WI38 (cell line): ENCODE measurements around the gene FAM209B.
"Not testable (repeated sequence)": the region's sequence is repeated elsewhere in the genome, so short reads cannot be mapped to it uniquely, and the experiment has no call there.

ENCODE experiments used
- H3K4me3 ChIP-seq: 2 replicates; pipeline ENCODE4 v1.5.1; 2011; ENCODE audit warnings: low read depth, mild to moderate bottlenecking, control low read depth, low read length
- TF ChIP-seq, protein P1 (sequence below): IDR thresholded peaks from 2 replicates; pipeline ENCODE4 v1.5.1; 2012; ENCODE audit warnings: low read depth, mild to moderate bottlenecking, control low read depth, low read length

Gene FAM209B

DNA sequence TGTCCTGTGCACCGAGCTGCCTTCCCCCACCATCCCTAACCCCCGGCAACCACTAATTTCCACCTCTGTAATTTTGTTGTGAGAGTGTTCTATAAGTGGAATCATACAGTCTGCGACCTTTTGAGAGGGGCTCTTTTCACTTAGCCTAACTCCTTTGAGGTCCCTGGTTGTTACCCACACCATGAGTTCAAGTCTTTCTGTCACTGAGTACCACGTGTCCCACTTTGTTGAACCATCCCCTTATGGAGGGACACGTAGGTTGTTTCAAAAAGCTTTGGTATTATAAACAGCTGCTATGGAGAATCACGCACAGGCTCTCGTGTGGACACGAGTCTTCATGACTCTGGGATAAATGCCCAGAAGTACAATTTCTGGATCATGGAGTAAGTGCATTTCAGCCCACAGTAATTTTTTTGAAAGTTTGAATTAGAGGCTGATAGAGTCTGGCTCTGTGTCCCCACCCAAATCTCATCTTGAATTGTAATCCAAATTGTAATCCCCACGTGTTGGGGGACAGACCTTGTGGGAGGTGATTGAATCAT lies 9.5 kb downstream of the FAM209B start:
- TF ChIP-seq, protein P1, sequence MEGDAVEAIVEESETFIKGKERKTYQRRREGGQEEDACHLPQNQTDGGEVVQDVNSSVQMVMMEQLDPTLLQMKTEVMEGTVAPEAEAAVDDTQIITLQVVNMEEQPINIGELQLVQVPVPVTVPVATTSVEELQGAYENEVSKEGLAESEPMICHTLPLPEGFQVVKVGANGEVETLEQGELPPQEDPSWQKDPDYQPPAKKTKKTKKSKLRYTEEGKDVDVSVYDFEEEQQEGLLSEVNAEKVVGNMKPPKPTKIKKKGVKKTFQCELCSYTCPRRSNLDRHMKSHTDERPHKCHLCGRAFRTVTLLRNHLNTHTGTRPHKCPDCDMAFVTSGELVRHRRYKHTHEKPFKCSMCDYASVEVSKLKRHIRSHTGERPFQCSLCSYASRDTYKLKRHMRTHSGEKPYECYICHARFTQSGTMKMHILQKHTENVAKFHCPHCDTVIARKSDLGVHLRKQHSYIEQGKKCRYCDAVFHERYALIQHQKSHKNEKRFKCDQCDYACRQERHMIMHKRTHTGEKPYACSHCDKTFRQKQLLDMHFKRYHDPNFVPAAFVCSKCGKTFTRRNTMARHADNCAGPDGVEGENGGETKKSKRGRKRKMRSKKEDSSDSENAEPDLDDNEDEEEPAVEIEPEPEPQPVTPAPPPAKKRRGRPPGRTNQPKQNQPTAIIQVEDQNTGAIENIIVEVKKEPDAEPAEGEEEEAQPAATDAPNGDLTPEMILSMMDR = no peak
- no peak overlapping the region for H3K4me3 ChIP-seq

GRCh38 chr20:56551571-56551970 lies 18.5 kb downstream of the FAM209B start:
- TF ChIP-seq, protein P1 = no peak
- no peak overlapping the region for H3K4me3 ChIP-seq

GRCh38 chr20:56552911-56553629 lies 20.0 kb downstream of the FAM209B start:
- TF ChIP-seq, protein P1 = no peak
- no peak overlapping the region for H3K4me3 ChIP-seq

- TF ChIP-seq, protein P1 = no peak
- H3K4me3 ChIP-seq = no peak overlapping the region
Measured at GRCh38 chr20:56554869-56555268, 21.8 kb downstream of the FAM209B start.

DNA sequence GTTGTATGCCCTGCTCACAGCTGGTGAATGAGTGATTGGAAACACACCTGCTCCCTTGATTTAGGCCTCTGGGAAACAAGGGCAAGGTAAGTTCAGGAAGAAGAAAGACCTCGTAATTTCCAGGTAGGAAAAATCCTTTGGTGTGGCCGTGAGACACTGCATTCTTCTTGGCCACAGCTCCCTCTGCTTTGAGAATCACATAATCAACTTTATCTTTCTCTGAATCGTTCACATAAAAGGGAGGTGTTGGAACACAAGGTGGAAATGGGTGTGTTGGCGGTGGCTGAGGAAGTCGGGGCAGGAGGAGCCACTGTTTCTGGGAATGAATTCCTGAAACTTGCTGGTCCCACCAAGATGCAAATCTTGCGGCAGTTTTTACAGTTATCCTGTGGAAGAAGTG lies 25.9 kb downstream of the FAM209B start:
- H3K4me3 ChIP-seq = no peak overlapping the region
- TF ChIP-seq, protein P1 = no peak

- H3K4me3 ChIP-seq = not testable (repeated sequence)
Measured at GRCh38 chr20:56564526-56564925, 31.5 kb downstream of the FAM209B start.

DNA sequence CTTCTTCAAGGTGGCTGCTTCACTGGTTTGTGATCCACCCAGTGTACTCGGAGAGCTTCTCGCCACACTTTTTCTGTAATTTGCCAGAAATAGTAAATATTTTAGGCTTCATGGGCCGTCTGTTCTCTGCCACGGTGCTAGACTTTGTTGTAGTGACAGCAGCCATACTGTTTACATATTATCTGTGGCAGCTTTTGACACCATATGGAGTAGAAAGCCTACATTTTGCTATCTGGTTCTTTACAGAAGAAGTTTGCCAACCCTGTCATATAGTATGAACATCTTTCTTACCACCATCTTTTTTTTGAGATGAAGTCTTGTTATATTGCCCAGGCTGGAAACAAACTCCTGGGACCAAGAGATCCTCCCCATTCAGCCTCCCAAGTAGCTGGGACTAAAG lies 32.5 kb downstream of the FAM209B start:
- TF ChIP-seq, protein P1 = no peak
- no peak overlapping the region for H3K4me3 ChIP-seq

DNA sequence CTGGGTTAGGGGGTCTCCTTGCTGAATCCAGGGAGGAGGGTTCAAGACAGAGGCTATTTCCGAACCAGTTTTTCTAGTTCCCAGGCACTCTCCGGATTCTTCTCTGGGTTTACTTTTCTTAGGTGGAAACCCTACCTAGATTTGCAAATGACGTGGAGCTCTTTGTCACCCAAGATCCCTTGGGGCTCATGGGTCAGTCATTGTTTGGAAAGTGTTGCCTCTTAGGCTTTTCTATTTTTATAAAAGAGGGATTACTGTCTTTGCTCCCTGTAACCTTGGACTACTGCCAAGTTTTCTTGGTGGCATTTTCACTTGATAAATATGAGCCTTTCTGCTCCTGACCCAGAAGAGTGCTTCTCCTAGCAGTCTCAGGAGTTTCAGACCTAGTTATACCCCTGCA lies 33.6 kb downstream of the FAM209B start:
- TF ChIP-seq, protein P1 = no peak
- no peak overlapping the region for H3K4me3 ChIP-seq
